Body of pancreas (tissue), 4 donors: ENCODE measurements around the gene TANC1. TPM values are rescaled to one million over a fixed set of nuclear protein-coding genes. Genes with fewer than 3 reads are reported as not detected.

ENCODE experiments used
- ATAC-seq: fragments of 150-250 bp; one replicate; pipeline ENCODE4 v1.9.1; 2016
- DNase-seq, 4 donors: peaks; one replicate each; pipeline ENCODE4 v3.0.0-alpha.2; 2019
- H3K27ac ChIP-seq, 4 donors: fragments of 200-600 bp; sonication (generic); 1 replicate in 3 of 4; 2 replicates in 1 of 4; pipeline versions ENCODE4 v1.5.1 to v1.6.1; 2016 to 2019; ENCODE audit warnings: mild to moderate bottlenecking in 1 of 4, mixed read lengths in 1 of 4, moderate library complexity in 1 of 4
- H3K27me3 ChIP-seq, 2 donors: fragments of 200-600 bp; sonication (generic); one replicate each; pipeline ENCODE4 v1.6.0; 2016; ENCODE audit warnings: mild to moderate bottlenecking in 1 of 2
- H3K36me3 ChIP-seq, 2 donors: fragments of 200-600 bp; sonication (generic); replicated peaks in 1 of 2; 2 replicates each; pipeline ENCODE4 v1.5.1; 2016; ENCODE audit warnings: low read depth in 2 of 2; ENCODE audit not compliant: insufficient read depth in 1 of 2
- H3K4me1 ChIP-seq: fragments of 200-600 bp; sonication (generic); one replicate; pipeline ENCODE4 v1.6.0; 2016
- H3K4me3 ChIP-seq, 2 donors: fragments of 200-600 bp; sonication (generic); 1 replicate in 1 of 2; 2 replicates in 1 of 2; pipeline ENCODE4 v1.5.1; 2016 to 2019
- H3K9me3 ChIP-seq, 3 donors: fragments of 200-600 bp; sonication (generic); 1 replicate in 2 of 3; 2 replicates in 1 of 3; pipeline ENCODE4 v1.5.1; 2016
- CTCF ChIP-seq, 7 experiments: fragments of 450-650 bp in 4 of 7; fragments of 200-600 bp in 3 of 7; sonication (generic) in 3 of 7; IDR thresholded peaks; one replicate each; pipeline ENCODE4 v1.5.1; 2016 to 2019; ENCODE audit warnings: antibody characterized with exemption in 7 of 7
- POLR2A ChIP-seq, 3 donors: fragments of 450-650 bp; IDR thresholded peaks; one replicate each; pipeline ENCODE4 v1.6.1; 2016; ENCODE audit warnings: antibody characterized with exemption in 3 of 3, mild to moderate bottlenecking in 2 of 3
- WGBS, 2 donors: methylation state at CpG; one replicate each; pipeline ENCODE4 v1.1.5; 2017; 5-methylcytosine and 5-hydroxymethylcytosine counted together
- intact Hi-C: fragments of 100-400 bp; cut with DNase I; formaldehyde crosslinking; loops from one replicate; pipeline ENCODE4 v1.15.1; 2023
- total RNA-seq, 2 donors: library from RNA; depleted of rRNA; stranded (reverse); fragments of >200 nt; gene quantifications; one replicate each; pipeline ENCODE4 v1.1.0, GENCODE V29; 2016

The TANC1 gene
- total RNA-seq, 2 donors from 2014 or later: 23.1 to 23.3 TPM

GRCh38 chr2:158965641-158966040 is 2.8 kb upstream of the TANC1 start:
- no peak for TF ChIP-seq CTCF (IDR thresholded peaks at IDR 0.05)
- no peak for TF ChIP-seq POLR2A (IDR thresholded peaks at IDR 0.05)
- H3K9me3 ChIP-seq: no peaks in the 10 kb centered on the region
- no peaks in the 10 kb centered on the region for H3K36me3 ChIP-seq
- no peak for DNase-seq
- ATAC-seq: no peak
- 78 to 88% methylated on average over 3 of the region's 3 CpGs for WGBS, 2 donors
- no peak overlapping the region for H3K27ac ChIP-seq
- H3K27me3 ChIP-seq: no peaks in the 10 kb centered on the region
- H3K4me1 ChIP-seq: peaks cover 17% of the 10 kb centered on the region
- intact Hi-C loops: no loop called here
- no peak overlapping the region for H3K4me3 ChIP-seq

GRCh38 chr2:158966312-158966711 is 2.1 kb upstream of the TANC1 start:
- no peaks in the 10 kb centered on the region for H3K9me3 ChIP-seq
- 78% methylated on average over 1 of the region's 1 CpG for WGBS, 2 donors
- intact Hi-C loops: no loop called here
- no peak overlapping the region for H3K4me3 ChIP-seq
- H3K27me3 ChIP-seq: no peaks in the 10 kb centered on the region
- peaks cover 23% of the 10 kb centered on the region for H3K4me1 ChIP-seq
- no peak overlapping the region for H3K27ac ChIP-seq
- TF ChIP-seq POLR2A (IDR thresholded peaks at IDR 0.05): no peak
- TF ChIP-seq CTCF (IDR thresholded peaks at IDR 0.05): no peak
- H3K36me3 ChIP-seq: no peaks in the 10 kb centered on the region
- ATAC-seq (no peak), DNase-seq (no peak)

GRCh38 chr2:158967114-158967730 is 1.2 kb upstream of the TANC1 start:
- DNase-seq (peak in 2 of 4 donors; percentile 14 to 19), ATAC-seq (no peak)
- intact Hi-C loops: no loop called here

GRCh38 chr2:158967731-158968395 is 577 bp upstream of the TANC1 start:
- no peaks in the 10 kb centered on the region for H3K27me3 ChIP-seq
- 2% methylated on average over 19 to 31 of the region's 31 CpGs for WGBS, 2 donors
- DNase-seq: peak; percentile 44 to 61 (median 52)
- ATAC-seq: peak; percentile 49
- peaks cover 37% of the 10 kb centered on the region for H3K4me1 ChIP-seq
- TF ChIP-seq CTCF (IDR thresholded peaks at IDR 0.05) (no peak), POLR2A (IDR thresholded peaks at IDR 0.05) (no peak)
- H3K9me3 ChIP-seq: no peaks in the 10 kb centered on the region
- H3K4me3 ChIP-seq: peak overlapping the region; percentile 54 to 84
- intact Hi-C loops: no loop called here
- H3K36me3 ChIP-seq: no peaks in the 10 kb centered on the region
- H3K27ac ChIP-seq: peak overlapping the region; percentile 79 to 92 (median 89)

More at GRCh38 chr2:158967114-158967730, 1.2 kb upstream of the TANC1 start:
- Histone ChIP-seq H3K4me3 (no peak overlapping the region), H3K36me3 (no peaks in the 10 kb centered on the region), H3K4me1 (peaks cover 32% of the 10 kb centered on the region), H3K27ac (peak overlapping the region; percentile 79 to 92 (median 89)), H3K9me3 (no peaks in the 10 kb centered on the region), H3K27me3 (no peaks in the 10 kb centered on the region)
- no peak for TF ChIP-seq CTCF (IDR thresholded peaks at IDR 0.05)
- no peak for TF ChIP-seq POLR2A (IDR thresholded peaks at IDR 0.05)
- WGBS, 2 donors: 53 to 60% methylated on average over 12 of the region's 12 CpGs
